Suprapubic skin (tissue), 4 donors: ENCODE measurements around the gene CACNA1D.

Experiments
- CTCF ChIP-seq, 2 donors: fragments of 200-600 bp in 1 of 2; fragments of 450-650 bp in 1 of 2; sonication (generic) in 1 of 2; IDR thresholded peaks; one replicate each; pipeline ENCODE4 v1.5.1; 2016 to 2019; ENCODE audit warnings: antibody characterized with exemption in 2 of 2, mild to moderate bottlenecking in 1 of 2, moderate library complexity in 1 of 2
- POLR2A ChIP-seq, 2 donors: fragments of 450-650 bp; IDR thresholded peaks; one replicate each; pipeline ENCODE4 v1.6.1; 2017; ENCODE audit warnings: antibody characterized with exemption in 2 of 2, mild to moderate bottlenecking in 2 of 2, moderate library complexity in 2 of 2
- POLR2AphosphoS5 ChIP-seq, 3 donors: sonication (generic); formaldehyde crosslinking; IDR thresholded peaks; one replicate each; pipeline ENCODE4 v1.6.1; 2017; ENCODE audit warnings: antibody characterized with exemption in 3 of 3

- no peak for TF ChIP-seq CTCF (IDR thresholded peaks at IDR 0.05)
- TF ChIP-seq POLR2A (IDR thresholded peaks at IDR 0.05): no peak
- no peak for TF ChIP-seq POLR2AphosphoS5 (IDR thresholded peaks at IDR 0.05)
Observed at GRCh38 chr3:53516339-53516738, 21.9 kb downstream of the CACNA1D start.
